PC-3 (cell line): Measurements from ENCODE around the gene NKD2. TPM values are rescaled to one million over a fixed set of nuclear protein-coding genes. Genes with fewer than 3 reads are reported as not detected.

Source experiments
- ATAC-seq: fragments of 200-7000 bp; cut with Tn5 transposase; 2 replicates; pipeline ENCODE4 v1.9.1; 2020; ENCODE audit warnings: mild to moderate bottlenecking, moderate library complexity
- BruUV-seq: library from RNA; stranded (reverse); fragments of 400-500 nt; replicated peaks from 2 replicates; lab custom pipeline; 2021; lab: Mats Ljungman, UMichigan
- CTCF ChIA-PET: fragments of 300-600 bp; sonication (Branson Sonifier 250); formaldehyde crosslinking; loops from one replicate; lab custom pipeline; 2022; ENCODE audit warnings: antibody characterized with exemption; lab: Charles Lee
- POLR2A ChIA-PET: fragments of 300-600 bp; sonication (Branson Sonifier 250); formaldehyde crosslinking; loops from one replicate; lab custom pipeline; 2022; ENCODE audit warnings: antibody characterized with exemption; ENCODE audit not compliant: unreplicated experiment; lab: Charles Lee
- DNase-seq: peaks from one replicate; pipeline ENCODE4 v3.0.0-alpha.2; 2015
- H2AFZ ChIP-seq: fragments of 300-600 bp; sonication (generic); 2 replicates; pipeline ENCODE4 v1.6.0; 2016; ENCODE audit warnings: antibody characterized with exemption, low read length
- H3F3A ChIP-seq: fragments of 300-600 bp; sonication (generic); one replicate; pipeline ENCODE4 v1.6.0; 2017; ENCODE audit warnings: antibody characterized with exemption, low read length, control low read depth, mild to moderate bottlenecking; ENCODE audit not compliant: unreplicated experiment
- H3K27ac ChIP-seq: fragments of 300-600 bp; sonication (generic); 2 replicates; pipeline ENCODE4 v1.5.1; 2016; ENCODE audit warnings: mild to moderate bottlenecking, low read length
- H3K27me3 ChIP-seq: fragments of 300-600 bp; sonication (generic); 2 replicates; pipeline ENCODE4 v1.6.1; 2016; ENCODE audit warnings: low read length, mixed read lengths
- H3K36me3 ChIP-seq: fragments of 300-600 bp; sonication (generic); 2 replicates; pipeline ENCODE4 v1.6.1; 2016; ENCODE audit warnings: low read depth, mixed run types, low read length, mixed read lengths
- H3K4me1 ChIP-seq: fragments of 300-600 bp; sonication (generic); 2 replicates; pipeline ENCODE4 v1.5.1; 2016; ENCODE audit warnings: low read length; ENCODE audit not compliant: insufficient read depth
- H3K4me2 ChIP-seq: fragments of 300-600 bp; sonication (generic); 2 replicates; pipeline ENCODE4 v1.6.0; 2016; ENCODE audit warnings: low read length
- H3K4me3 ChIP-seq: fragments of 300-600 bp; sonication (generic); 2 replicates; pipeline ENCODE4 v1.5.1; 2016; ENCODE audit warnings: mild to moderate bottlenecking, low read length, mixed read lengths
- H3K79me2 ChIP-seq: fragments of 300-600 bp; sonication (generic); 2 replicates; pipeline ENCODE4 v1.6.1; 2017; ENCODE audit warnings: low read length, mixed read lengths
- H3K9ac ChIP-seq: fragments of 300-600 bp; sonication (generic); 2 replicates; pipeline ENCODE4 v1.6.0; 2016; ENCODE audit warnings: mild to moderate bottlenecking, low read length
- H3K9me2 ChIP-seq: fragments of 300-600 bp; sonication (generic); replicated peaks from 2 replicates; pipeline ENCODE4 v1.6.1; 2016; ENCODE audit warnings: mixed run types, low read length, mixed read lengths
- H3K9me3 ChIP-seq: fragments of 300-600 bp; sonication (generic); 2 replicates; pipeline ENCODE4 v1.6.1; 2016; ENCODE audit warnings: low read length, mixed read lengths
- H4K20me1 ChIP-seq: fragments of 300-600 bp; sonication (generic); 2 replicates; pipeline ENCODE4 v1.6.1; 2016; ENCODE audit warnings: low read length, mixed read lengths
- CTCF ChIP-seq: fragments of 300-600 bp; sonication (generic); conservative IDR thresholded peaks from 2 replicates; pipeline ENCODE4 v1.5.1; 2017; ENCODE audit warnings: antibody characterized with exemption, low read depth, mild to moderate bottlenecking, low read length
- EZH2 ChIP-seq: fragments of 300-600 bp; sonication (generic); IDR thresholded peaks from one replicate; pipeline ENCODE4 v1.6.1; 2017; ENCODE audit warnings: antibody characterized with exemption, mild to moderate bottlenecking, low read length; ENCODE audit not compliant: unreplicated experiment
- EZH2phosphoT487 ChIP-seq: fragments of 300-600 bp; sonication (generic); IDR thresholded peaks from 2 replicates; pipeline ENCODE4 v1.6.1; 2018; ENCODE audit warnings: mild to moderate bottlenecking, antibody characterized with exemption, low read length, borderline replicate concordance
- intact Hi-C: fragments of 100-400 bp; cut with micrococcal nuclease; formaldehyde crosslinking; loops from 2 replicates; pipeline ENCODE4 v1.9.0; 2023
- total RNA-seq: library from RNA; depleted of rRNA; stranded (reverse); fragments of >200 nt; gene quantifications from 2 replicates; pipeline ENCODE4 v1.2.3, GENCODE V29; 2014

The NKD2 gene
- total RNA-seq, 1 experiment from 2014 or later, result 1.6 TPM

- Histone ChIP-seq H3K36me3 (no peaks in the 10 kb centered on the region), H3K9me2 (no peaks in the 10 kb centered on the region), H3K4me2 (no peak overlapping the region), H3K27me3 (no peaks in the 10 kb centered on the region), H3K79me2 (no peaks in the 10 kb centered on the region), H3K4me1 (no peaks in the 10 kb centered on the region), H3F3A (no peaks in the 10 kb centered on the region), H2AFZ (no peak overlapping the region), H3K4me3 (no peak overlapping the region), H3K9ac (no peak overlapping the region), H4K20me1 (no peaks in the 10 kb centered on the region), H3K9me3 (no peaks in the 10 kb centered on the region), H3K27ac (no peak overlapping the region)
- ATAC-seq (no peak), DNase-seq (no peak)
- BruUV-seq, result no TSS peak
- intact Hi-C loops, result no loop called here
- TF ChIP-seq CTCF (no peak), EZH2phosphoT487 (no peak), EZH2 (no peak)
- CTCF ChIA-PET, result no interaction called here
- POLR2A ChIA-PET, result no interaction called here
Measured at GRCh38 chr5:1029282-1029944, 20.8 kb downstream of the NKD2 start.

GRCh38 chr5:1029945-1030625 is 21.5 kb downstream of the NKD2 start:
- TF ChIP-seq EZH2phosphoT487 (no peak), EZH2 (no peak), CTCF (no peak)
- Histone ChIP-seq H3K9me2 (no peaks in the 10 kb centered on the region), H3K4me3 (no peak overlapping the region), H3K4me2 (no peak overlapping the region), H3K9me3 (no peaks in the 10 kb centered on the region), H2AFZ (no peak overlapping the region), H3K27ac (no peak overlapping the region), H4K20me1 (no peaks in the 10 kb centered on the region), H3K79me2 (no peaks in the 10 kb centered on the region), H3K9ac (no peak overlapping the region), H3F3A (no peaks in the 10 kb centered on the region), H3K27me3 (no peaks in the 10 kb centered on the region), H3K4me1 (no peaks in the 10 kb centered on the region), H3K36me3 (no peaks in the 10 kb centered on the region)
- BruUV-seq, result no TSS peak
- POLR2A ChIA-PET, result no interaction called here
- intact Hi-C loops, result no loop called here
- no peak for ATAC-seq
- CTCF ChIA-PET, result no interaction called here
- no peak for DNase-seq

GRCh38 chr5:1030801-1031271 is 22.2 kb downstream of the NKD2 start:
- Histone ChIP-seq H2AFZ (no peak overlapping the region), H3K27ac (no peak overlapping the region), H3K9me2 (no peaks in the 10 kb centered on the region), H3F3A (no peaks in the 10 kb centered on the region), H3K4me3 (no peak overlapping the region), H3K79me2 (no peaks in the 10 kb centered on the region), H3K9me3 (no peaks in the 10 kb centered on the region), H3K27me3 (no peaks in the 10 kb centered on the region), H3K4me2 (no peak overlapping the region), H3K9ac (no peak overlapping the region), H3K4me1 (no peaks in the 10 kb centered on the region), H3K36me3 (no peaks in the 10 kb centered on the region), H4K20me1 (no peaks in the 10 kb centered on the region)
- intact Hi-C loops, result no loop called here
- no peak for DNase-seq
- POLR2A ChIA-PET, result no interaction called here
- BruUV-seq, result no TSS peak
- no peak for ATAC-seq
- CTCF ChIA-PET, result no interaction called here
- TF ChIP-seq EZH2phosphoT487, result no peak
- TF ChIP-seq EZH2, result no peak
